Measurements from ENCODE around the gene VSTM2L. TPM values are rescaled to one million over a fixed set of nuclear protein-coding genes. Genes with fewer than 3 reads are reported as not detected.

Gene VSTM2L
- polyA plus RNA-seq, 1 of the 3 experiments (the other 2 are of a cell fraction): 5.1 TPM

- no peaks in the 10 kb centered on the region for H3K36me3 ChIP-seq (replicated peaks in 1 of 2; ENCODE audit: control insufficient read depth in 1 of 2, insufficient read depth in 2 of 2, low read length in 1 of 2)
- no peak overlapping the region for H3K9ac ChIP-seq
- ChIA-PET CTCF (interaction anchor here (3.5 to 4.3 kb wide), 2 partner anchors 110 to 318 kb away, joined by 19 to 30 read pairs; no protein-coding TSS in a partner anchor), POLR2A (no interaction called here)
- no peak overlapping the region for H2AFZ ChIP-seq (ENCODE audit: low read depth)
- H3K9me3 ChIP-seq: no peaks in the 10 kb centered on the region
- no peaks in the 10 kb centered on the region for H3K79me2 ChIP-seq (ENCODE audit: insufficient read depth)
- no peak overlapping the region for H3K27ac ChIP-seq (ENCODE audit: low read depth in 2 of 2, low read length in 1 of 2)
- no peaks in the 10 kb centered on the region for H3K27me3 ChIP-seq (ENCODE audit: insufficient read depth)
- no peaks in the 10 kb centered on the region for H4K20me1 ChIP-seq (ENCODE audit: insufficient read depth)
- H3K9me2 ChIP-seq: no peaks in the 10 kb centered on the region
- DNase-seq: no peak
- H3K4me1 ChIP-seq (ENCODE audit: control insufficient read depth in 1 of 2, insufficient read depth in 2 of 2, low read depth in 1 of 2, low read length in 1 of 2): peaks cover 0 to 40% of the 10 kb centered on the region in 2 experiments; a peak in 2 of 4 replicates
- TF ChIP-seq ELF1 (IDR thresholded peaks at IDR 0.05): no peak
- TF ChIP-seq MXI1 (IDR thresholded peaks at IDR 0.05; ENCODE audit: low read depth, low read length): no peak
- no peak for TF ChIP-seq RXRA (IDR thresholded peaks at IDR 0.05; ENCODE audit: borderline replicate concordance, low read depth)
- TF ChIP-seq SMC3 (IDR thresholded peaks at IDR 0.05; ENCODE audit: low read depth, low read length): no peak
- no peak for TF ChIP-seq YY1 (IDR thresholded peaks at IDR 0.05; ENCODE audit: low read depth)
- TF ChIP-seq RAD21 (IDR thresholded peaks at IDR 0.05; ENCODE audit: low read length): no peak
- TF ChIP-seq EP300 (IDR thresholded peaks at IDR 0.05; ENCODE audit: borderline replicate concordance in 1 of 2, low read depth in 1 of 2, low read length in 1 of 2): no peak
- no peak for TF ChIP-seq TAF1 (IDR thresholded peaks at IDR 0.05; ENCODE audit: borderline replicate concordance, low read depth, low read length)
- no peak for TF ChIP-seq CHD2 (IDR thresholded peaks at IDR 0.05; ENCODE audit: low read length, partially characterized antibody)
- no peak overlapping the region for H3K4me2 ChIP-seq
- H3F3A ChIP-seq (replicated peaks; ENCODE audit: insufficient read depth): no peaks in the 10 kb centered on the region
- H3K4me3 ChIP-seq (ENCODE audit: low read depth in 2 of 2, low read length in 1 of 2): no peak overlapping the region
- WGBS (ENCODE audit: low lambda C conversion rate): 81% methylated on average over 11 of the region's 16 CpGs
These were observed 19.8 kb upstream of the VSTM2L start for GRCh38 chr20:37882961-37883712.

DNA sequence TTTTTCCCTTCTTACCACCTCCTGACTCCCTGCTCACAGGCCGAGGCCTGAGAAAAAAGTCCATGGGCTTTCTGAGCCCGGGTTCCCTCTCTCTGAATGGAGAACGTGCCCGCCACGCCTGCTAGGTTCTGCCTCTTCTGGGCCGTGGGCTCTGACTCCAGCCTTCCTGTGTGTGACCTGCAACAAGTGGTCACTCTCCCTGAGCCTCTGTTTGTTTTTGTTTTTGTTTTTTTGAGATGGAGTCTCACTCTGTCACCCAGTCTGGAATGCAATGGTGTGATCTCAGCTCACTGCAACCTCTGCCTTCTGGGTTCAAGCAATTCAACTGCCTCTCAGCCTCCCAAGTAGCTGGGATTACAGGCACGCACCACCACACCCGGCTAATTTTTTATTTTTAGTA, 17.9 kb upstream of the VSTM2L start:
- Histone ChIP-seq H3K9me3 (no peaks in the 10 kb centered on the region), H4K20me1 (ENCODE audit: insufficient read depth) (no peaks in the 10 kb centered on the region), H3K4me2 (no peak overlapping the region), H3K4me3 (ENCODE audit: low read depth in 2 of 2, low read length in 1 of 2) (no peak overlapping the region), H3K79me2 (ENCODE audit: insufficient read depth) (no peaks in the 10 kb centered on the region), H2AFZ (ENCODE audit: low read depth) (no peak overlapping the region), H3F3A (replicated peaks; ENCODE audit: insufficient read depth) (no peaks in the 10 kb centered on the region), H3K4me1 (ENCODE audit: control insufficient read depth in 1 of 2, insufficient read depth in 2 of 2, low read depth in 1 of 2, low read length in 1 of 2) (peaks cover 0 to 30% of the 10 kb centered on the region in 2 experiments; a peak in 2 of 4 replicates), H3K27me3 (ENCODE audit: insufficient read depth) (no peaks in the 10 kb centered on the region), H3K9me2 (no peaks in the 10 kb centered on the region), H3K9ac (no peak overlapping the region), H3K27ac (ENCODE audit: low read depth in 2 of 2, low read length in 1 of 2) (no peak overlapping the region), H3K36me3 (replicated peaks in 1 of 2; ENCODE audit: control insufficient read depth in 1 of 2, insufficient read depth in 2 of 2, low read length in 1 of 2) (no peaks in the 10 kb centered on the region)
- DNase-seq: no peak
- CTCF ChIA-PET: interaction anchor here (1.1 to 4.3 kb wide), 2 partner anchors 108 to 321 kb away, joined by 3 to 19 read pairs; no protein-coding TSS in a partner anchor
- TF ChIP-seq CTCF (IDR thresholded peaks at IDR 0.05): no peak
- TF ChIP-seq EZH2phosphoT487 (IDR thresholded peaks at IDR 0.05; ENCODE audit: borderline replicate concordance, low read depth): no peak
- TF ChIP-seq MXI1 (IDR thresholded peaks at IDR 0.05; ENCODE audit: low read depth, low read length): no peak
- no peak for TF ChIP-seq EP300 (IDR thresholded peaks at IDR 0.05; ENCODE audit: borderline replicate concordance in 1 of 2, low read depth in 1 of 2, low read length in 1 of 2)
- no peak for TF ChIP-seq RCOR1 (IDR thresholded peaks at IDR 0.05; ENCODE audit: low read length)
- no peak for TF ChIP-seq JUND (IDR thresholded peaks at IDR 0.05)
- TF ChIP-seq FOXJ3 (CRISPR knock-in tag; IDR thresholded peaks at IDR 0.05): no peak
- TF ChIP-seq, protein P1, sequence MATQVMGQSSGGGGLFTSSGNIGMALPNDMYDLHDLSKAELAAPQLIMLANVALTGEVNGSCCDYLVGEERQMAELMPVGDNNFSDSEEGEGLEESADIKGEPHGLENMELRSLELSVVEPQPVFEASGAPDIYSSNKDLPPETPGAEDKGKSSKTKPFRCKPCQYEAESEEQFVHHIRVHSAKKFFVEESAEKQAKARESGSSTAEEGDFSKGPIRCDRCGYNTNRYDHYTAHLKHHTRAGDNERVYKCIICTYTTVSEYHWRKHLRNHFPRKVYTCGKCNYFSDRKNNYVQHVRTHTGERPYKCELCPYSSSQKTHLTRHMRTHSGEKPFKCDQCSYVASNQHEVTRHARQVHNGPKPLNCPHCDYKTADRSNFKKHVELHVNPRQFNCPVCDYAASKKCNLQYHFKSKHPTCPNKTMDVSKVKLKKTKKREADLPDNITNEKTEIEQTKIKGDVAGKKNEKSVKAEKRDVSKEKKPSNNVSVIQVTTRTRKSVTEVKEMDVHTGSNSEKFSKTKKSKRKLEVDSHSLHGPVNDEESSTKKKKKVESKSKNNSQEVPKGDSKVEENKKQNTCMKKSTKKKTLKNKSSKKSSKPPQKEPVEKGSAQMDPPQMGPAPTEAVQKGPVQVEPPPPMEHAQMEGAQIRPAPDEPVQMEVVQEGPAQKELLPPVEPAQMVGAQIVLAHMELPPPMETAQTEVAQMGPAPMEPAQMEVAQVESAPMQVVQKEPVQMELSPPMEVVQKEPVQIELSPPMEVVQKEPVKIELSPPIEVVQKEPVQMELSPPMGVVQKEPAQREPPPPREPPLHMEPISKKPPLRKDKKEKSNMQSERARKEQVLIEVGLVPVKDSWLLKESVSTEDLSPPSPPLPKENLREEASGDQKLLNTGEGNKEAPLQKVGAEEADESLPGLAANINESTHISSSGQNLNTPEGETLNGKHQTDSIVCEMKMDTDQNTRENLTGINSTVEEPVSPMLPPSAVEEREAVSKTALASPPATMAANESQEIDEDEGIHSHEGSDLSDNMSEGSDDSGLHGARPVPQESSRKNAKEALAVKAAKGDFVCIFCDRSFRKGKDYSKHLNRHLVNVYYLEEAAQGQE (IDR thresholded peaks at IDR 0.05; ENCODE audit: low read depth, low read length): no peak
- POLR2A ChIA-PET: no interaction called here
- WGBS (ENCODE audit: low lambda C conversion rate): 85% methylated on average over 8 of the region's 8 CpGs

Measured in SK-N-SH (cell line).